ENCODE results near the gene MARCHF3. TPM values are rescaled to one million over a fixed set of nuclear protein-coding genes. Genes with fewer than 3 reads are reported as not detected.
"Not testable (repeated sequence)": the region's sequence is repeated elsewhere in the genome, so short reads cannot be mapped to it uniquely, and the experiment has no call there.

Gene MARCHF3
- total RNA-seq, 1 donor from 2014 or later = 26.6 TPM

- DNase-seq (no peak), ATAC-seq (ENCODE audit: poor library complexity) (no peak)
- intact Hi-C loops (cut with DNase I) = no loop called here
Observed at GRCh38 chr5:126846744-126847455, 183.5 kb downstream of the MARCHF3 start.

DNA sequence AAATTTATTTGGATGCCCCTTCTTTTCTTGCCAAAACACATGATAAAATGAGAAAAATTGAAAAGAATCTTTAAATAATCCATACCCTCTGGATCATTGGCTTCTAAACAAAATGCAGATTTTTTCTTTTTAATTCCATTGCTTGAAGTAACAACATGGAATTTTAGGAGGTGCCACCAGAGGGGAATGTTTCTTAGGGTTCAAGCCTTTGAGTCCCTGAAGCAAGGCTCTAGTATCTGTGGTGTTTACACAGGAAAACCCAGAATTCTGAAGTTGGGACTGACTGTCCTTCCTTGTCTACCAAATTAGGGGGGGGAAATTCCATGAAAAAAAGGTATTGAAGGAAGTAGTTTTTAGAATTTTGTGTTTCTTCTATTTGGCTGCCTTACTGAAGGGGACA lies 184.0 kb downstream of the MARCHF3 start:
- ATAC-seq (ENCODE audit: poor library complexity) = no peak

GRCh38 chr5:126845470-126846070 lies 184.8 kb downstream of the MARCHF3 start:
- ATAC-seq (ENCODE audit: poor library complexity) (peak; percentile 55), DNase-seq (peak; percentile 73)
- intact Hi-C loops (cut with DNase I) = not testable (repeated sequence)

More for the DNA sequence above, 184.0 kb downstream of the MARCHF3 start:
- no peak for DNase-seq
- intact Hi-C loops (cut with DNase I) = no loop called here

DNA sequence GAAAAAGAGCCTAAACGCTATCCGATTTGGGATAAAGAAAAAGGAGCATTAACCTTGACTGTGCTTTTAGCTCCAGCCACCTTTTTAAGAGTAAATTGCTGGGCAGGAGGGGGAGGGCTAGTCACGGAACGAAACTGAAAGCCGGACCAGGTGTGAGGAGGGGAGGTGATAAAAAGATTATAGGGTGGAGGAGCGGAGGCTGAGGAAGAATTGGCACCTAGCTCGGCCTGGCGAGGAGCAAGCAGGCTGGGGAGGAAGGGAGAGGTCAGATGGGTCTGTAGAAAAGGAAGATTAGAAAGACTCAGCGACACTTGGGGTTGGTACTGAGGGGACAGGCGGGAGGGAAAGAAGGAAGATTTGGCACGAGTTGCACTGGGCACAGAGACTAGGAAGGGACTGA lies 187.0 kb downstream of the MARCHF3 start:
- ATAC-seq (ENCODE audit: poor library complexity); intact Hi-C loops (cut with DNase I); DNase-seq: not testable (repeated sequence)

DNA sequence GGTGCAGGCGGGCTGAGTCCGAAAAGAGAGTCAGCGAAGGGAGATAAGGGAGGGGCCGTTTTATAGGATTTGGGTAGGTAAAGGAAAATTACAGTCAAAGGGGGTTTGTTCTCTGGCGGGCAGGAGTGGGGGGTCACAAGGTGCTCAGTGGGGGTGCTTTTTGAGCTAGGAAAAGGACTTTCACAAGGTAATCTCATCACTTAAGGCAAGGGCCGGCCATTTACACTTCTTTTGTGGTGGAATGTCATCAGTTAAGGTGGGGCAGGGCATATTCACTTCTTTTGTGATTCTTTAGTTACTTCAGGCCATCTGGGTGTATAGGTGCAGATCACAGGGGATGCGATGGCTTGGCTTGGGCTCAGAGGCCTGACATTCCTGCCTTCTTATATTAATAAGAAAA lies 191.0 kb downstream of the MARCHF3 start:
- intact Hi-C loops (cut with DNase I) = loop anchor here (5.0 to 10.0 kb wide), 2 partner anchors 203 to 475 kb away; no protein-coding TSS in a partner anchor
- not testable (repeated sequence) for ATAC-seq (ENCODE audit: poor library complexity); DNase-seq

DNA sequence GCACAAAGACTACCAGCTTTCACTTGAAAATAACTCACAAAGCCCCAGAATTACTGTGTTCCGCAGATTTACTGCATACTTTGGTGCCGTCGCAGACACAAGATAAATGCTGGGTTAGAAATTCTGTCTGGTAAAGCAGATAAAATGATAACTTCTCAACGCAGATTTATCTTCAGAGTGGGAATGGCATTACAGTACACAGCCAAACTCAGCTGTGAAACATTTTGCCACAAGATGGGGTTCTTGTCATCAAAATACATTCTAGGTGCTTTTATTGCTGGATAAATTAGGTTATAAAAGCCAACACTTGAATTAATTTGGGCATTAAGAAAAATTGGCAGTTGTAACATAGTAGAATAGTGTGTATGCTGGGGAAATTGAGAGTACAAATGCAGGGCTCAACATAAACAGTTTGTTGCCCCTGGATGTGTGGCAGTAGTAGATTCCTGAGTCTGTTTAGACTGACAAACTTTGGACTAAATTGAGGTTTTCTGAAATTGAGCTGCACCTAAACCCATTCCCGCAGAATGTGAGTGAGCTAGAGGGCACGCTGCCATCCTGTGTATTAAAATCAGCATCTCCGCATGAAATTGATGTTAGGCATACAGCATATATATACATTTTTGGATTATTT lies 192.3 kb downstream of the MARCHF3 start:
- ATAC-seq (ENCODE audit: poor library complexity) (peak; percentile 74), DNase-seq (no peak)
- intact Hi-C loops (cut with DNase I) = loop anchor here (5.0 to 10.0 kb wide), 2 partner anchors 204 to 477 kb away; no protein-coding TSS in a partner anchor

DNA sequence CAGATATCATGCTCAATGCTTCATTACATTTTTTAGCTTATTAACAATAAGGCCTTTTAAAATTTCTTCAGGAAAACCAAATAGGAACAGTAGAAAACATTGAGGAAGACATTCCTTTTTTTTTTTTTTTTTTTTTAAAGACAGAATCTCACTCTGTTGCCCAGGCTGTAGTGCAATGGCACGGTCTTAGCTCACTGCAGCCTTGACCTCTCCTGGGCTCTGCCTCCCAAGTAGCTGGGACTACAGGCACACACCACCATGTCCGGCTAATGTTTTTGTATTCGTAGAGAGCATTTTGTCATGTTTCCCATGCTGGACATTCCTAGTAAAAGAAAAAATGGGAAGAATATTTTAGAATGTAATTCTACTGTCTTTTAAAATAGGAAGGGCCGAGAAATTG lies 193.1 kb downstream of the MARCHF3 start:
- DNase-seq (no peak), ATAC-seq (ENCODE audit: poor library complexity) (no peak)
- intact Hi-C loops (cut with DNase I) = loop anchor here (5.0 to 10.0 kb wide), 2 partner anchors 205 to 478 kb away; no protein-coding TSS in a partner anchor

DNA sequence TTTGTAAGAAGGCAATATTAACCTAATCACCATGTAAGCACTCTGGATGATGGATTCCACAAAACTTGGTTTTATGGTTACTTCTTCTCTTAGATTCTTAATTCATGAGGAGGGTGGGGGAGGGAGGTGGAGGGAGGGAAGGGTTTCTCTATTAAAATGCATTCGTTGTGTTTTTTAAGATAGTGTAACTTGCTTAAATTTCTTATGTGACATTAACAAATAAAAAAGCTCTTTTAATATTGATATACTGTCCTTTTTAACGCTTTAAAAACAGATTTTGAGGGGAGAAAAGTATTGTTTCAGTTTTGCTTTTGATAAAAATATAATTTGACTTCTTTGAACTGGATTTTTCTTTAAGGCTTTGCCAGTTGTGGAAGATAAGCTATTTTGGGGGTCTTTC lies 193.6 kb downstream of the MARCHF3 start:
- intact Hi-C loops (cut with DNase I) = loop anchor here (5.0 to 10.0 kb wide), 2 partner anchors 206 to 478 kb away; no protein-coding TSS in a partner anchor
- no peak for ATAC-seq (ENCODE audit: poor library complexity)
- DNase-seq = no peak

DNA sequence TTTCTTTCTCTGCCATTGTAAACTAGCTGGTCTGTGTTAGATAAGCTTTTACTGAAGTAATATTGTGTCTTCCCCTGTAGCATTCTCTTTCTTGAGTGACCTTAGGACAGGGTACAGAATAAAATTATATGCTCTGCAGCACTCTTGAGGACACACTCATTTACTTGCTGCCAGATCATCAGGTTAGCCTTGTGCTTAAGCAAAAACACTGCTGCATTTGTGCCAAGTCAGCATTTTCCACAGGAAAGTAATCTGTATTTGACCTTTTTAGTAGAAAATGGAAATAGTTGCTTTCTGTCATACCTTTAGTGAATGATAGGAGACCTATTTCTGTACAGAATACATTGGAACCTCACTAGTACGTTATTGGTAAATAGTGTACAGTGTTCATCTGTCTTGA lies 199.2 kb downstream of the MARCHF3 start:
- ATAC-seq (ENCODE audit: poor library complexity) = no peak
- no peak for DNase-seq
- intact Hi-C loops (cut with DNase I) = loop anchor here (10.0 kb wide), 1 partner anchor 484 kb away; no protein-coding TSS in a partner anchor

GRCh38 chr5:126830061-126830460 lies 200.3 kb downstream of the MARCHF3 start:
- intact Hi-C loops (cut with DNase I) = loop anchor here (10.0 kb wide), 1 partner anchor 485 kb away; no protein-coding TSS in a partner anchor
- DNase-seq = no peak
- ATAC-seq (ENCODE audit: poor library complexity) = no peak

GRCh38 chr5:126829098-126829497 lies 201.3 kb downstream of the MARCHF3 start:
- ATAC-seq (ENCODE audit: poor library complexity) = no peak
- intact Hi-C loops (cut with DNase I) = no loop called here
- DNase-seq = no peak

- DNase-seq = no peak
- intact Hi-C loops (cut with DNase I) = no loop called here
- ATAC-seq (ENCODE audit: poor library complexity) = no peak
Observed at GRCh38 chr5:126826619-126827215, 203.6 kb downstream of the MARCHF3 start.

- DNase-seq = no peak
- intact Hi-C loops (cut with DNase I) = no loop called here
- ATAC-seq (ENCODE audit: poor library complexity) = no peak
Observed at GRCh38 chr5:126819253-126819652, 211.1 kb downstream of the MARCHF3 start.

DNA sequence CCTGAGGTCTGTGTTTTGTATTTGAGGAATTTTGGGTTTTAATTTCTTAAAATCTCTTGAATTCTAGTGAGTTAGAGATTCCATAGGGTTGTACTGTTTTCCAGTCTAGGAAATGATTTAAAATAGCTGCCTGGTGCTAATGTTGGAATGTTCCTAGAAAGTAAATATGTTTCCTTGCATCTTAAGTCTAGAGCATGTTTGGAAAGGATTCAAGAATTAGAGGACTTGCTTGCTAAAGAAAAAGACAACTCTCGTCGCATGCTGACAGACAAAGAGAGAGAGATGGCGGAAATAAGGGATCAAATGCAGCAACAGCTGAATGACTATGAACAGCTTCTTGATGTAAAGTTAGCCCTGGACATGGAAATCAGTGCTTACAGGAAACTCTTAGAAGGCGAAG lies 211.6 kb downstream of the MARCHF3 start:
- intact Hi-C loops (cut with DNase I) = no loop called here
- DNase-seq = no peak
- no peak for ATAC-seq (ENCODE audit: poor library complexity)

Other genes with a start within 250 kb of the MARCHF3 start
- 11.1 TPM for gene C5orf63, start 42.9 kb upstream of the MARCHF3 start, total RNA-seq